ENCODE results near the gene PCNX4. TPM values are rescaled to one million over a fixed set of nuclear protein-coding genes. Genes with fewer than 3 reads are reported as not detected.

PCNX4 gene
- total and polyA plus RNA-seq, 2 experiments from 2014 or later = 39.7 to 129 TPM

DNA sequence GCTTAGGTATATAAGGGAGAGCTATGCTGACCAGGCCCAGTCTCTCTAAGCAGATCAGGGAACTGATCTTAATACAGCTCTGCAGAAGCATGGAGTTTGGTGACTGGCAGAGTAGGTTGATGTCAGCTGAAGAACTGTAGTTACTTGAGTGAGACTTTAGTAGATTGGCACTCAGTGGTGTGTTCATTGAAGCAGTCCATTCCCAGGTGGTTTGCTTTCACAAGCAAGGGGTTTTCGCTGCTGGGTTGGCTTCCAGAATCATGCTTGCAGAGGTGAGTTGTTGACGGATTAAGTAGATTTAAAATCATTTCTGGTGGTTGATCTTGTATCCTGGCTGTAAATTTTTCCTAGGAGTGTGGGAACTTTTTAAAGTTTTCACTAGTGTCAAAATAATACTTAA, 80.0 kb downstream of the PCNX4 start:
- Histone ChIP-seq H3K27me3 (no peaks in the 10 kb centered on the region), H3K4me1 (ENCODE audit: low read depth) (no peaks in the 10 kb centered on the region), H3K36me3 (no peaks in the 10 kb centered on the region), H3K27ac (no peak overlapping the region), H3K4me3 (no peak overlapping the region), H3K9me3 (ENCODE audit: low read depth) (no peaks in the 10 kb centered on the region)
- DNase-seq (ENCODE audit: low read depth in 1 of 2, low spot score in 1 of 2) = no peak
- TF ChIP-seq, protein P1, sequence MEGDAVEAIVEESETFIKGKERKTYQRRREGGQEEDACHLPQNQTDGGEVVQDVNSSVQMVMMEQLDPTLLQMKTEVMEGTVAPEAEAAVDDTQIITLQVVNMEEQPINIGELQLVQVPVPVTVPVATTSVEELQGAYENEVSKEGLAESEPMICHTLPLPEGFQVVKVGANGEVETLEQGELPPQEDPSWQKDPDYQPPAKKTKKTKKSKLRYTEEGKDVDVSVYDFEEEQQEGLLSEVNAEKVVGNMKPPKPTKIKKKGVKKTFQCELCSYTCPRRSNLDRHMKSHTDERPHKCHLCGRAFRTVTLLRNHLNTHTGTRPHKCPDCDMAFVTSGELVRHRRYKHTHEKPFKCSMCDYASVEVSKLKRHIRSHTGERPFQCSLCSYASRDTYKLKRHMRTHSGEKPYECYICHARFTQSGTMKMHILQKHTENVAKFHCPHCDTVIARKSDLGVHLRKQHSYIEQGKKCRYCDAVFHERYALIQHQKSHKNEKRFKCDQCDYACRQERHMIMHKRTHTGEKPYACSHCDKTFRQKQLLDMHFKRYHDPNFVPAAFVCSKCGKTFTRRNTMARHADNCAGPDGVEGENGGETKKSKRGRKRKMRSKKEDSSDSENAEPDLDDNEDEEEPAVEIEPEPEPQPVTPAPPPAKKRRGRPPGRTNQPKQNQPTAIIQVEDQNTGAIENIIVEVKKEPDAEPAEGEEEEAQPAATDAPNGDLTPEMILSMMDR (IDR thresholded peaks at IDR 0.05; ENCODE audit: low read depth, low read length) = no peak

GRCh38 chr14:60174352-60175254, 82.9 kb downstream of the PCNX4 start:
- H3K36me3 ChIP-seq = no peaks in the 10 kb centered on the region
- peaks cover 6% of the 10 kb centered on the region for H3K9me3 ChIP-seq (ENCODE audit: low read depth)
- TF ChIP-seq, protein P1 (IDR thresholded peaks at IDR 0.05; ENCODE audit: low read depth, low read length) = no peak
- H3K4me3 ChIP-seq = no peak overlapping the region
- no peak overlapping the region for H3K27ac ChIP-seq
- H3K27me3 ChIP-seq = no peaks in the 10 kb centered on the region
- H3K4me1 ChIP-seq (ENCODE audit: low read depth) = no peaks in the 10 kb centered on the region
- DNase-seq (ENCODE audit: low read depth in 1 of 2, low spot score in 1 of 2) = no peak

- TF ChIP-seq, protein P1 (IDR thresholded peaks at IDR 0.05; ENCODE audit: low read depth, low read length) = no peak
- Histone ChIP-seq H3K36me3 (no peaks in the 10 kb centered on the region), H3K27me3 (no peaks in the 10 kb centered on the region), H3K4me3 (no peak overlapping the region), H3K27ac (no peak overlapping the region), H3K4me1 (ENCODE audit: low read depth) (no peaks in the 10 kb centered on the region), H3K9me3 (ENCODE audit: low read depth) (peaks cover 6% of the 10 kb centered on the region)
- DNase-seq (ENCODE audit: low read depth in 1 of 2, low spot score in 1 of 2) = no peak
These were observed 83.7 kb downstream of the PCNX4 start for GRCh38 chr14:60175255-60175902.

DNA sequence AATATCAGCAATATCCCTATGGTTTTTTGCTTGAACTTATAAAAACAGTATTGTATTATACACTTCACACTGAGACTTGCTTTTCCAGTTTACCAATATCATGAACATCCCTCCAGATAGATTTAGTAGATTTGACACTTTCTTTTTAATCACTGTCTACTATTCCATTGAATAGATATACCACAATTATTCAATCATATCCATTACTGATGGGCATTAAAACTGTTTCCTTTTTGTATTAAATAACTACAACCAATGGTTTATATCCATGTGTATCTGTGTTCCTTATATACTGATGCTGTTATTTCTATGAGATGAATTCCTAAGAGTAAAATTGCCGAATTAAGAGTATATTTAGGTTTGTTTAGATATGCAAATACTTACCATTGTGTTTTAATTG, 86.4 kb downstream of the PCNX4 start:
- TF ChIP-seq, protein P1 (IDR thresholded peaks at IDR 0.05; ENCODE audit: low read depth, low read length) = no peak
- H3K27ac ChIP-seq = no peak overlapping the region
- H3K4me3 ChIP-seq = no peak overlapping the region
- no peaks in the 10 kb centered on the region for H3K36me3 ChIP-seq
- H3K27me3 ChIP-seq = no peaks in the 10 kb centered on the region
- no peaks in the 10 kb centered on the region for H3K4me1 ChIP-seq (ENCODE audit: low read depth)
- H3K9me3 ChIP-seq (ENCODE audit: low read depth) = peaks cover 6% of the 10 kb centered on the region
- no peak for DNase-seq (ENCODE audit: low read depth in 1 of 2, low spot score in 1 of 2)

GRCh38 chr14:60178820-60179219, 87.1 kb downstream of the PCNX4 start:
- Histone ChIP-seq H3K4me1 (ENCODE audit: low read depth) (no peaks in the 10 kb centered on the region), H3K36me3 (no peaks in the 10 kb centered on the region), H3K27me3 (no peaks in the 10 kb centered on the region), H3K4me3 (no peak overlapping the region), H3K9me3 (ENCODE audit: low read depth) (peaks cover 6% of the 10 kb centered on the region), H3K27ac (no peak overlapping the region)
- TF ChIP-seq, protein P1 (IDR thresholded peaks at IDR 0.05; ENCODE audit: low read depth, low read length) = no peak
- no peak for DNase-seq (ENCODE audit: low read depth in 1 of 2, low spot score in 1 of 2)
